Caco-2 (cell line): ENCODE results near the gene ZIC4. TPM values are rescaled to one million over a fixed set of nuclear protein-coding genes. Genes with fewer than 3 reads are reported as not detected.

Source experiments
- BruUV-seq: library from RNA; stranded (reverse); fragments of 400-500 nt; replicated peaks from 2 replicates; lab custom pipeline; 2021; lab: Mats Ljungman, UMichigan
- CTCF ChIA-PET: fragments of 300-600 bp; sonication (Branson Sonifier 250); formaldehyde crosslinking; loops from one replicate; lab custom pipeline; 2022; ENCODE audit warnings: antibody characterized with exemption; lab: Charles Lee
- POLR2A ChIA-PET: fragments of 300-600 bp; sonication (Branson Sonifier 250); formaldehyde crosslinking; loops from one replicate; lab custom pipeline; 2022; ENCODE audit warnings: antibody characterized with exemption; lab: Charles Lee
- DNase-seq, 2 experiments: peaks; one replicate each; pipeline versions ENCODE4 v3.0.0 to v3.0.0-alpha.2; 2020 to 2022
- H3K27me3 ChIP-seq: replicated peaks from 2 replicates; pipeline ENCODE4 v1.6.0; 2011; ENCODE audit warnings: low read length; ENCODE audit not compliant: control insufficient read depth, insufficient read depth
- H3K36me3 ChIP-seq: 2 replicates; pipeline ENCODE4 v1.5.1; 2011; ENCODE audit warnings: low read length; ENCODE audit not compliant: control insufficient read depth, insufficient read depth
- H3K4me1 ChIP-seq: fragments of 250-450 bp; sonication (Bioruptor Pico); 2 replicates; pipeline ENCODE4 v1.5.1; 2020; ENCODE audit warnings: mild to moderate bottlenecking
- H3K4me3 ChIP-seq: 2 replicates; pipeline ENCODE4 v1.5.1; 2011; ENCODE audit warnings: low read depth, mild to moderate bottlenecking, control low read depth, low read length
- H3K9me3 ChIP-seq: fragments of 250-450 bp; sonication (Bioruptor Pico); 2 replicates; pipeline ENCODE4 v1.5.1; 2020; ENCODE audit warnings: mild to moderate bottlenecking, moderate library complexity
- H3K27ac Mint-ChIP-seq: one replicate; pipeline ENCODE4 v1.8.0; 2022; ENCODE audit warnings: mixed read lengths; ENCODE audit not compliant: unreplicated experiment
- H3K27me3 Mint-ChIP-seq: one replicate; pipeline ENCODE4 v1.8.0; 2022; ENCODE audit warnings: mixed read lengths; ENCODE audit not compliant: insufficient read depth, unreplicated experiment
- H3K36me3 Mint-ChIP-seq: one replicate; pipeline ENCODE4 v1.8.0; 2022; ENCODE audit warnings: mild to moderate bottlenecking, mixed read lengths; ENCODE audit not compliant: insufficient read depth, unreplicated experiment
- H3K4me1 Mint-ChIP-seq: one replicate; pipeline ENCODE4 v1.8.0; 2022; ENCODE audit warnings: low read depth, mixed read lengths; ENCODE audit not compliant: unreplicated experiment
- H3K4me3 Mint-ChIP-seq: one replicate; pipeline ENCODE4 v1.8.0; 2022; ENCODE audit warnings: mild to moderate bottlenecking, moderate library complexity, mixed read lengths; ENCODE audit not compliant: unreplicated experiment
- H3K9me3 Mint-ChIP-seq: one replicate; pipeline ENCODE4 v1.8.0; 2022; ENCODE audit warnings: mixed read lengths; ENCODE audit not compliant: unreplicated experiment
- CTCF ChIP-seq, 2 experiments: fragments of 200-600 bp in 1 of 2; IDR thresholded peaks; 1 replicate in 1 of 2; 2 replicates in 1 of 2; pipeline versions ENCODE4 v1.5.1 to v1.8.0; 2011 to 2022; ENCODE audit warnings: antibody characterized with exemption in 1 of 2, control low read depth in 1 of 2, inconsistent platforms in 1 of 2, low read depth in 1 of 2, low read length in 1 of 2, mild to moderate bottlenecking in 1 of 2, moderate library complexity in 1 of 2; ENCODE audit not compliant: insufficient read depth in 1 of 2, severe bottlenecking in 1 of 2, unreplicated experiment in 1 of 2
- intact Hi-C: fragments of 100-400 bp; cut with micrococcal nuclease; formaldehyde crosslinking; loops from one replicate; pipeline ENCODE4 v1.10.0; 2022; ENCODE audit not compliant: unreplicated experiment
- total RNA-seq: library from RNA; stranded (reverse); gene quantifications from 2 replicates; pipeline ENCODE4 v1.2.3, GENCODE V29; 2022

Gene ZIC4
- total RNA-seq, 1 experiment from 2014 or later, result not detected

GRCh38 chr3:147380977-147381376, 25.4 kb downstream of the ZIC4 start:
- Histone ChIP-seq H3K4me1 (no peaks in the 10 kb centered on the region), H3K4me3 (no peak overlapping the region), H3K27me3 (no peaks in the 10 kb centered on the region), H3K36me3 (no peaks in the 10 kb centered on the region), H3K9me3 (no peaks in the 10 kb centered on the region)
- CTCF ChIA-PET, result no interaction called here
- no peaks in the 10 kb centered on the region for H3K36me3 Mint-ChIP-seq
- H3K4me3 Mint-ChIP-seq, result no peak overlapping the region
- intact Hi-C loops, result no loop called here
- no peak for TF ChIP-seq CTCF (IDR thresholded peaks at IDR 0.05; ENCODE audit: insufficient read depth in 1 of 2, low read depth in 1 of 2, low read length in 1 of 2, severe bottlenecking in 1 of 2, unreplicated experiment in 1 of 2)
- no peak overlapping the region for H3K27ac Mint-ChIP-seq
- H3K27me3 Mint-ChIP-seq, result no peaks in the 10 kb centered on the region
- H3K4me1 Mint-ChIP-seq, result no peaks in the 10 kb centered on the region
- no peak for DNase-seq
- no TSS peak for BruUV-seq
- H3K9me3 Mint-ChIP-seq, result no peaks in the 10 kb centered on the region
- POLR2A ChIA-PET, result no interaction called here

- Histone ChIP-seq H3K4me1 (no peaks in the 10 kb centered on the region), H3K36me3 (no peaks in the 10 kb centered on the region), H3K9me3 (no peaks in the 10 kb centered on the region), H3K4me3 (no peak overlapping the region), H3K27me3 (no peaks in the 10 kb centered on the region)
- ChIA-PET POLR2A (no interaction called here), CTCF (no interaction called here)
- no peaks in the 10 kb centered on the region for H3K4me1 Mint-ChIP-seq
- H3K27me3 Mint-ChIP-seq, result no peaks in the 10 kb centered on the region
- H3K27ac Mint-ChIP-seq, result no peak overlapping the region
- H3K4me3 Mint-ChIP-seq, result no peak overlapping the region
- no peak for TF ChIP-seq CTCF (IDR thresholded peaks at IDR 0.05; ENCODE audit: insufficient read depth in 1 of 2, low read depth in 1 of 2, low read length in 1 of 2, severe bottlenecking in 1 of 2, unreplicated experiment in 1 of 2)
- intact Hi-C loops, result no loop called here
- DNase-seq, result no peak
- no peaks in the 10 kb centered on the region for H3K36me3 Mint-ChIP-seq
- BruUV-seq, result no TSS peak
- H3K9me3 Mint-ChIP-seq, result no peaks in the 10 kb centered on the region
Observed at GRCh38 chr3:147380387-147380951, 25.9 kb downstream of the ZIC4 start.

DNA sequence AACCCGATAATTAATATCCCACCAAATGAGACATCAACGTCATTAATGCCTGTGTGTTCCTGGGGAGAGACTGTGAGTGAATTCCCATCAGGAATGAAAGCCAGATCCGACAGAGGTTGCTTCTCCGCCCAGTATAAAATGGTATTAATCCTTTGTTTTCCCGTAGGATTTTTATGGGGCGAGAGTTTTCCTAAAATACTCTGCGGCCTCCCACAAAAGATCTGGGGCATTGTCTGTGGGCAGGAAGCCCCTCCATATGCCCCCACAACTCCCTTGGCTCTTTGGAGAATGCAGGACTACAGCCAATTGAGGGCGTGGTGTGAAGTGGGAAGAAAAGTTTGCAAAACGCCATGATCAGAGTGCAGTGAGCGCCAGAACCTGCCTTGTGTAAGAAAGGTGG, 26.7 kb downstream of the ZIC4 start:
- CTCF ChIA-PET, result no interaction called here
- Histone ChIP-seq H3K9me3 (no peaks in the 10 kb centered on the region), H3K27me3 (no peaks in the 10 kb centered on the region), H3K4me3 (no peak overlapping the region), H3K36me3 (no peaks in the 10 kb centered on the region), H3K4me1 (no peaks in the 10 kb centered on the region)
- Mint-ChIP-seq H3K4me3 (no peak overlapping the region), H3K36me3 (no peaks in the 10 kb centered on the region), H3K27ac (no peak overlapping the region), H3K9me3 (no peaks in the 10 kb centered on the region), H3K4me1 (no peaks in the 10 kb centered on the region), H3K27me3 (no peaks in the 10 kb centered on the region)
- BruUV-seq, result no TSS peak
- POLR2A ChIA-PET, result no interaction called here
- intact Hi-C loops, result no loop called here
- no peak for TF ChIP-seq CTCF (IDR thresholded peaks at IDR 0.05; ENCODE audit: insufficient read depth in 1 of 2, low read depth in 1 of 2, low read length in 1 of 2, severe bottlenecking in 1 of 2, unreplicated experiment in 1 of 2)
- DNase-seq, result no peak
